ENCODE data around the gene SERPINB5.
A peak's percentile ranks its signal among the peaks of the same experiment; 100 is the strongest.

The SERPINB5 gene

DNA sequence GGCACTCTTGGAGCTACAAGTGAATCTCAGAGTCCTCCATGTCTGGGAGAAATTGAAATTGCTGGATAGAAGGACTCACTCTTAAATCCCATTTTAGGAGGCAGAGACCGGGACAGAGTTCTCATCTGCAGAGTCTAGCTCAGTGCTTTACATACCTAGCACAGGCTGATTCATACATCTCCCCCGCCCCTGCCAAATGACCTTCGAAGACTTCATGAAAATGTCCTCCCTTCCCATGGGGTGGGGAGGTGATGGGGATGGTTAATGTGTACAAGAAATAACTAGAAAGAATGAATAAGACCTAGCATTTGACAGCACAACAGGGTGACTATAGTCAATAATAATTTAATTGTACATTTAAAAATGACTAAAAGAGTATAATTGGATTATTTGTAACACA is 8.2 kb upstream of the SERPINB5 start:
- no peak for DNase-seq (ENCODE audit: low read depth)

DNA sequence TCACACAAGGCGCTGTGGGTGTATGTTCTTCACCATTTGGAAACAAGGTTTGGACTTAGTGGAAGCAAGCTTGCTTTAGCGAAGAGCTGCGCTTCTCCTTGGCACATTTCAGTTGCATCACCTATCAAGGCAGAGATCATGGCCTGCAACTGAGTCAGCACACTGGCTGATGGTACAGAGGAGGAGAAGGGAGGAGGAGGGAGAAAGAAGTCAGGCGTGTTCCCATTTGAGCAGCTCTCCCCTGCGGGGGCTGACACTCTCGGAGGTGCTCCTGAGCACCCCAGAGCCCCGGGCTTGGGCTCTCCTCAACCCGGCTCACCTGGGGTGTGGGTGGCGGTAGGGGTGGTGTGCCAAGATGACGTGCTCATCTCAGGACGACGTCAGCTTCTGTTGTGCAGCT is 6.0 kb upstream of the SERPINB5 start:
- DNase-seq (ENCODE audit: low read depth) = no peak

DNA sequence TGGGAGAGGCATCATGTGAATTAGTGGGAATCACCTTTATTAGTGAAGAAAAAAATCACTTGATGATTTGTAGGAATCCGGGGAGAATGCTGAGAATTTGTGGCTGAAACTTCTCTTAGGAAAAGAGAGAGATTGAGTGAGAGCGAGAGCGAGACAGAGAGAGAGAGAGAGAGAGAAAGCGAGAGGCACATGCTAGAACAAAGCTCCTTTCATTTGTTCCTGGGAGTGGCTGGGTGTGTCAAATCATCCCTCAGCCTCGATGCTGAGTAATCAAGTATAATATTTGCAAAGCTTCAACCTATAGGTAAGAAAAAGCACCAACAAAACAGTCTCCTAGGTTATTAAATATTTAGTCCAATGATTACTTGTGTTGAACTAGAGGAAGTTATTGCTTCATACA is 4.4 kb upstream of the SERPINB5 start:
- DNase-seq (ENCODE audit: low read depth) = no peak

DNA sequence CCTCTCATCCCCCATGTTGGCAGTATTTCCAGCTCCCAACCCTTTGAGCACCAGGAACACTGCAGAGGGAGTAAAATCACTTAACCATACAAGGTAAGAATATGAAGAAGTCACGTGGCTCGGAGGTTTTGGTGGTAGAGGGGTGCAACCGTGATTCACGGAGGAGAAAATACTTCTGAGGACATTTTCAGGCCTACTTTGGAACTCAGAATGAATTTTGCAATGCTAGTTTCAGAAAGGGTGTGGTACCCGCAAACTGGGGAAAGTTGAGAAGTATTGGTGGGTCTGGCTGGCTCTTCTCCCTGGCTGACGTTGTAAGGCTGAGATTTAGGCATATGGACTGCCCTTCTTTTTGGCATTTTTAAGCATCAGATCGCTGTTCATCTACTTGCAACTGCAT is 442 bp downstream of the SERPINB5 start:
- DNase-seq (ENCODE audit: low read depth) = no peak

DNA sequence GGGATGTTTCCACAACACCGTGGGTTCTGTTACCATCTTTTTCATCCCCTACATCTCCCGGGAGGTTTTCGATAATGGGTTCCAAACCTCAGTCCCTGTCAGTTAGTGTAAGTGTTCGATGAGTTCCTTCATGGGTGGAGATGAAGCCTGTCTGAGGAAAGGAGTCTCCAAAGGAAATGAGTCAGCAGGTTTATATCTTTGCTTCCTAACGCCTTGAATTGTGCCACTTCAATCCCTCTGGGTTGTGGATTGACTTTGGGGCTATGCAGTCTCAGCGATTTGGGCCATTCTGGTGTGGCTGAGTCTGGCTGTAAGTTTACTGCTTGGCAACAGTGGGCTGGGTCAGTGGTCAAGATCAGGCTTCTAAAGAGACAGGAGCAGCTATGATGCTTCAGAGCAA is 1.2 kb downstream of the SERPINB5 start:
- DNase-seq (ENCODE audit: low read depth) = no peak

DNA sequence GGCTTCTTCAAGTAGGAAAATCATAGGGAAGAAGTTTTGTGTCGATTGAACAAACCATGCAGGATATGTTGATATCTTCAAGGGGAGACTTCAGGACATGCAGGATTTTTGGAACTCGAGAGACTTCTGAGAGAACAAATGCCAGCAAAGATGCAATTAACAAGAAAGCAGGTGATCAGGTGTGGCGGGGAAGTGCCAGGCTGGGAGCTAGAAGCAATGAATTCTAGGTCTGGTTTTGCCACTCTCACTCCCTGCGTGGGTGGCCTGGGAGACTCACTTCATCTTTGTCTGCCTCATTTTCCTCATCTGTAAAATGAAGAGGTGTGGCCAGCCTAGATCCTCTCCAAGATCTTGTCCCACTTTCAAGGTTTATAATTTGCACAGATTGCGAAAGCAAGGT is 3.1 kb downstream of the SERPINB5 start:
- DNase-seq (ENCODE audit: low read depth) = no peak

DNA sequence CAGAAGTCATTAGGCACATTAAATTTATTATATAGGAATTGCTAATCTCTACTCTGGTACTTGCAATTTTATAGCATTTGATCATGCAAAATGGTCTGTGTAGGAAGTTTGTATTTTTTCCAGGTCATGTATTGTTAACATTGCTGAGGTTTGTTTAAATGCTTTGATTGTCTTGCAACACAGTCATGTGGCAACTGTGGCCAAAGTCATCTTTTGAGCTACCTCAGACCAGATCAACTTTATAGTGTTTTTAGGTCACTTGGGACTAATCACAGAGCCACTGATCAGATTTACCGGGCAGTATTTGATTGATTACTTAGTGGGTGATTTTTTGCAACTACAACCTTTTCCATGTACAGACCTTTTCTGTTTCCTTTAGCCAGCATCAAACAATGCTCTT is 3.7 kb downstream of the SERPINB5 start:
- DNase-seq (ENCODE audit: low read depth) = no peak

DNA sequence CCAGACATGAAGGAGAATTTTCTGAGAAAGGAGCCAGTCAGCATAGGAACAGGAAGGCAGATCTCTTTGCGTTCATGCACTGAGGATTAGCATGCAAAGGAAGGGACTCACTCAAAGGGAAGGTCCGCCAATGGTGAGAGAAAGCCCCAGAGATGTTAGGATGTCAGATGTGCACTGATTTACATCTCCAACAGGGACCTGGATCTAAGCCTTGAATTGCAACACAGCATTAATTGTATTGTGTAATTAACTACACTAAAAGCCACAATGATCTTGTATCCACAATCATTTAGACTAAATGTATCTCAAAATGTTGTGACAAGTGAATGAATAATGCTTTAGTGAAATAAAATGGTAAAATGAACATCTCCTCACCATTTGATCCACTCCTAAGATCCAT is 4.2 kb downstream of the SERPINB5 start:
- DNase-seq (ENCODE audit: low read depth) = no peak

DNA sequence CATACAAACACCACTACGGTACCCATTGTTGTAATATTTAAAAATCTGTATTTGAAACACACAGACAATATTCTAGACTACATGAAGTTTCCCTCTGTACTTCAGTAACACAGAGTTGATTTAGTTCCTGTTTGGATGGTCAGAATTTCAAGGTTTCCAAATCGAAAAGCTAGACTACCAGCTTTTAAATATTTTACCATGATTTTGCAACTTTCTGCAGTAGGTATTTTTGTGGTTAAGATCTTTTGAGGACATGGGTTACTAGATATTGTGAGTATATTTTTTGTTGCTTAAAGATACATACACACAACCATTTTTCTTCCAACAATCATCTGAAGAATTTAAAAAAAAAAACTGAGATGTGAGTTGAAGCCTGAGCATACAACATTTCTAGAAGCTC is 10.9 kb downstream of the SERPINB5 start:
- DNase-seq (ENCODE audit: low read depth) = no peak

DNA sequence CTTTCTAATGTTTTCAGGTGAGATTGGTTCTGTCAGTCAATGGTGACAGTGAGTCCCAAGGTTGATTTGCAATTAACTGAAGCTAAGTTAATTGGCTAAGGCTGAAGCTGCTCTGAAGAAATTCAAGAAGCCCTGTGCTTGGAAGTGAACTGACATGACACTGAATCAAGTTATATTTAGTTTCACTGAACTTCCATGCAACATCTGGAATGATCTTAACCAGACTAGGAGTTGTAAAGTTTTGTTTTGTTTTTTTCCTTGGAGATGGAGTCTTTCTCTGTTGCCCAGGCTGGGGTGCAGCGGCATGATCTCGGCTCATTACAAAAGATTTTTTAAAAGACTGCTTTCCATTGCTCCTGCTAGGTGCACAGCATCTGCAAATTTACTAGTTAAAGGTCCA is 11.4 kb downstream of the SERPINB5 start:
- DNase-seq (ENCODE audit: low read depth) = no peak

DNA sequence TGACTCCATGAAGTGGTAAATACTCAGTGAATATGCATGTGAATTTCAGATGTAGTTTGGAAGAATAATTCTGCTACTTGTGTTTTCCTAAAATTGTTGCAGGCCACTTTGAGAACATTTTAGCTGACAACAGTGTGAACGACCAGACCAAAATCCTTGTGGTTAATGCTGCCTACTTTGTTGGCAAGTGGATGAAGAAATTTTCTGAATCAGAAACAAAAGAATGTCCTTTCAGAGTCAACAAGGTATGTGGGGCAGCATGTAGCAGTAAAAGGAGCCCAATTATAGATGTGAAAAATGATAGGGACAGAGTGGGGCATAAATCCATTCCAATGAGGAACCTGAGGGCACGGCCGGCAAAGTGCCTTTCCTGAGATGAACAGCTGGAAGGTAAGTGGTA is 16.1 kb downstream of the SERPINB5 start:
- DNase-seq (ENCODE audit: low read depth) = no peak

DNA sequence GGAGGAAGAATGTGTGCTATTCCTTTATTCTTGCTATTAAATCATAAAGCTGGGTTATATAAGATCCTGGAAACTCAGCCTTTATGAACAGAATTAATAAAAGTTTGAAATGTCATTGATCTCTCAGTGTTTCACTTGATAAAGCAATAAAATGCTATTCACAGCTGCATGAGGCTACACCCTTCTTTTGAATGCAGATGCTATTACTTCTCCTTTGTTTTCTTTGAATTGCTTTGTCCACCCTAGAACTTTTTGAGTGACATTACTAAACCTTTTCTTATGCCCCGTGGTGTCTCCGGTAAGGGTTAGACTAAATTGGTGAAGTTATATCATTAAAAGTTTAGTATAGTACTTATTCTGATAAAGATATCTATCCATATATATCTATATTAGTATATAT is 18.9 kb downstream of the SERPINB5 start:
- no peak for DNase-seq (ENCODE audit: low read depth)

DNA sequence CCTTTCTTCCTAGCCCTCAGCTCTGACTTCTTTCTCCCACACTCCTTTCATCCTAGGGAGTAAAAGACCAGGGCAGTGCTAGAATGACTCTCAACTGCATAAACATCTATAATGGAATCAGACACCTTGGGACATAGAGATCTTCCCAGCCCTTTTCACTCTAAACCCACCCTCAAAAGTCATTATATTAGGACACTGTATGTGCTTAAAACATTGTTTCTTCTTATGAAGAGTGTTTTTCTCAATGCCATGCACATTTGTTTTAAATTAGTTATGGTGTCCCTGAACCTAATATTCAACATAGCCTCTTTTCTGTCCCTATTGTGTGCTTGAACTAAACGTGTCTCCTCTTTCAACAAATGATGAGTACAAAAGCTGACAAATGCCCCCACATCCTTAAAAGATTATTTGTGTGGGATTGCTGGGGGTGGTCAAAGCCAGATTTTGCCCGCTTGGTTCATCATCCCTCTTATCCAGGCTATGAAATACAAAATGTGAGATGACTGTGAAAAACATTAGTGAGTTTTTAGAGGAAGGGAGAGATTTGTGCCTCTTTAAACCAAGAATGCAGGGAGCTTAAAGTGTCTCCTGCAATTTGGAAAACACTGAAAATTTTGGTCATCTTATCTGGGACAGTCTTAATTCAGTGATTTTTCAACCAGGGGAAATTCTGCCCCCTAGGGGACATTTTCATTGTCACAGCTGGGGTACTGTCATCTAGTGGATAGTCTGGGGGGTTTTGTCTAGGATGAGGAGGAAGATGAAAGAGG is 29.0 kb downstream of the SERPINB5 start:
- DNase-seq (ENCODE audit: low read depth) = no peak

DNA sequence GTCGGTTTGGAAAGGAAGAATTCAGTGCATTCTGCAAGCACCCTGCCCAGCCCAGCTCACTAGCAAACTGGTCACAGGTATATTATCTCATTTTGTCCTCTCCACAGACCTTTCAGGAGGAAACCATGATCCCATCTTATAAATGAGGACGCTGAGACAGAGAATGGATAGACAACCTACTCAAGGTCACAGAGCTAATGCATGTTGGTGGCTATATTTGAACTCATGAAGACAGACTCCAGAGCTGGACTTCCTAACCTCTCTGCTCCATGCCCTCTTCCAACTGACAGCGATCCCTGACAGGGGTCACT is 29.5 kb downstream of the SERPINB5 start:
- no peak for DNase-seq (ENCODE audit: low read depth)

DNA sequence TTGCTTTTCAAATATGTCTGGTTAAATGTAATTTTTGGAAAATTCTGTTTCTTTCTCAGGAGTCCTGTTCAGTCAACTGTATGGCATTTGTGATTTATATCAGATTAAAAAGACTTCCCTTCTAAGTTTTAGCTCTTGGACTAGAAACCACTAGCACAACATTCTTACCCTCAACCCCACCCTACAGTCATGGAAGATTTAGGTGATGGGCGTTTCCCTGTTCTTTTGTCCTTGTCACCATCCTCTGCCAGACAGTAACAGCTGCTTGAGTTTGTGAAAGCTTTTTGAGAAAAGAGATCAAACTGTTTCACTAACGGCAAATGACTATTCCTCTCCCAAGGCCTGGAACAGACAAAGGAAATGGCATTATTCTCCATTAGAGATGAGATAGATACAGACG is 31.8 kb downstream of the SERPINB5 start:
- no peak for DNase-seq (ENCODE audit: low read depth)

DNA sequence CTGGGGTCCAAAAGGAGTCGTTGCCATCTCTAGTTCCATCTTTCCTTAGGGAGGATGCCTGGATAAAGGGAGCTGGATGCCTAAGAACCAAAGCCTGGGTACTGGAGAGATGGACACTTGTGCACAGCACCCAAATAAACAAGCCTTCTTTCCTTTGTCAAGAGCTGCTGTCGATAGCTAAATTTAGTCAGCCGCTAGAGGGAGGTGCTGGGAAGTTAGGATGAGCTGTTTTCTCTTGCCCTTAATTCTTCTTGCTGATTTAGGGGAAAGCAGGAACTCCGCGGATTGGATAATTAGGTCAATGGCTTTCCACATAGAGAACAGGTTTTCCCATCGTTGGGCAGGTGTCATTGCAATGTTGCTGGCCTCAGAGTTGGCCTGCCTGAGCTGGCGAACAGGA is 34.5 kb downstream of the SERPINB5 start:
- no peak for DNase-seq (ENCODE audit: low read depth)

DNA sequence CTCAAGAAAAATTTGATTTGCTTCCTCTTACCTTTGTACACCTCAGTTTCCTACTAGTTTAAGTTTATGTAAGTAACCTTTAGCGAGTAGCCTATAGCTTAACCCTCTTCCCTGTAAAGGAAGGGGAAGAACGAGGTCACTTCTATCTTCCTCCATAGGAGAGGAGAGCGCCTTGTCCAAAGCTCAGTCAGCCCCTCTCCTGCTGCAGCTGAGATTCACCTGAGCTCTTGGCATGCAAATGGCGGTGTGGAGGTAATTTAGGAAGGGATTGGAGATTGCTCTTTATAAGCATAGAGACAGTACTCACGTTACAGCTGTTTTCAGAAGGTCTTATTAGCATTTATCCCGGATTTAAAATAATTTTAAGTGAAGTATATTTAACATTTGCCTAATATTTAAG is 37.6 kb downstream of the SERPINB5 start:
- DNase-seq (ENCODE audit: low read depth) = no peak

DNA sequence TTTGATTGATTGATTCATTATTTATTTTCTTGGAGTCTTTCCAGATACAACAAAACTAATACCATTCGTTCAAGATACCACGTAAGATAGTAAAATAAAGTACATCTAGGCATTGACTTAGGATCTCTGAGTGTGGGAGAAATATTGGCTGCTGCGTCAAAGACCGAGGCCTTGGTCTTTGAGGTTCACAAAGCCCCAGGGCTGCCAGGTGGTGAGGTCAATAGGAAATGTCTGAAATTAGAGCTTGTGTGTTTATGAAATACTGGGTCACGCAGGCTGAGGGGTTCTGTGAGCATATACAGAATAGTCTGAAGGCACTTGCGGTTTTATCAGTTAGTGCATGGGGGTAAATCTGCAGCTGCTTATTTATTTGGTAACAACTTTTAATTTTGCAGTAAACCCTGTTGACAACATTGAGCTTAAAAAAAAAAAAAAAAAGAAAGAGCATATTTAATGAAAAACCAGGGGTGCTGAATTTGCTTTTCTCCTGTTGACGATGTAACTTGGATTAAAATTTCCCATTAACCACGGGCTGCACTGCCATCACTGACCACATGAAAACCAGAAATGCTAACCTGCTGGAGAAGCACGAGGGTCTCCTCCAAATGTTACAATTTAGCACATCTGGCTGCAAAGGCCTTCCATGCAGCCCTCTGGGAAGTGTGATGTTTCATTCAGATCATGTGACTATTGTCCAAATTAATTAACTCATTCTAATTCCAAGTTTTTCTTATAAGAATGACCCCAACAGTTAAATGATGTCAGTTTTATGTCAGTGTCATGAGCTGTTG is 38.3 kb downstream of the SERPINB5 start:
- DNase-seq (ENCODE audit: low read depth) = no peak

DNA sequence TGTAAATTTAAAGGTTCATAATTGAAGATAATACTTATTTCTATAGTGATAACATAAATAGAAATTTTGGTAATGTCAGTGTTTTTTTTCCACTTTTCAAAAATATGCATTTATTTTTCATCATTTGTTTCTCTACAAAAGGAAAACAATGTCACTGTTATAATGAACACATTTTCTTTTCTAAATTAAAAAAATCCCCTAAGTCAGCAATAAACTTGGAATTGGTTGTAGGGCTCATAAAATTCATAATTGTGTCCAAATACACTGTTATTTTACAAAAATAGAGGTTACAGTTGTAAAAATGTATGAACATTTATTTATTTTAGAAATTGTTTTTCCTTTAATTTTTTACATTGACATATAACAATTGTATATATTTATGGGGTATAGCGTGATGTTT is 39.0 kb downstream of the SERPINB5 start:
- no peak for DNase-seq (ENCODE audit: low read depth)

DNA sequence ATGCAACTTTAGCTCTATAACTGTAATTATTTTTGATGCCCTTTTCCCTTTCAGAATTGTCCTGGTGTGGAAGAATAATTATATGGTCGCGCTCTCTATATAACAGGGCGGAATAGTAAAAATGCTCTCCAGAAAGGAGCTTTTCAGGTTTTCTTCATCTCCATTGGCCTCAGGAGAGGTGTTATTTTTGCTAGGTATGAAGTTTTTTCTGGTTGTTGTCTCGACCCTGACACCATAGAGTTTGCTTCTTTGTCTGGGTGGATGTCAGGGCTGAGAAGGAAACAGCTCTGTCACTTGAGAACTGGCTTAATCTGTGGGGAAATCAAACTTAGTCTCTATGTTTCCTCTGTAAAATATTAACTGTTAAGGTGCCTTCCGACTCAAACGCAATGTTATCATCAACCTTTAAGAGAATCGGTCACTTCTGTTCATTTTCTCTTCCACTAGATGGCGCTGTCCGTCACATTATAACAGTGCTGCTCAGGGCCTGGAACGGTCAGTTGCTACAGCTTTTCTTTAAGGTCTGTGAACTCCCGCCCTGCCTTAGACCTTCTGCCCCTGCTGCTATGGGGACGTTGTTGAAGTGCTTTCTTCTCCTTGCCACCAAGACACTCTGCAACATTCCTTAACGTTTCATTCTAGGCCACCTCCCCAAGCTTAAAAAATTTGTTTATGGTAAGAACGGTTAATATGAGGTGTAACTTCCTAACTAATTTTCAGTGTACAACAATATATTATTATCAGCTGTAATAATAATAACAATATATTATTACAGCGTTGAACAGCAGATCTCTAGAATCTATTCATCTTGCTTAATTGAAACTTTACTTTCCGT is 41.6 kb downstream of the SERPINB5 start:
- peak; percentile 24 for DNase-seq (ENCODE audit: low read depth)

DNA sequence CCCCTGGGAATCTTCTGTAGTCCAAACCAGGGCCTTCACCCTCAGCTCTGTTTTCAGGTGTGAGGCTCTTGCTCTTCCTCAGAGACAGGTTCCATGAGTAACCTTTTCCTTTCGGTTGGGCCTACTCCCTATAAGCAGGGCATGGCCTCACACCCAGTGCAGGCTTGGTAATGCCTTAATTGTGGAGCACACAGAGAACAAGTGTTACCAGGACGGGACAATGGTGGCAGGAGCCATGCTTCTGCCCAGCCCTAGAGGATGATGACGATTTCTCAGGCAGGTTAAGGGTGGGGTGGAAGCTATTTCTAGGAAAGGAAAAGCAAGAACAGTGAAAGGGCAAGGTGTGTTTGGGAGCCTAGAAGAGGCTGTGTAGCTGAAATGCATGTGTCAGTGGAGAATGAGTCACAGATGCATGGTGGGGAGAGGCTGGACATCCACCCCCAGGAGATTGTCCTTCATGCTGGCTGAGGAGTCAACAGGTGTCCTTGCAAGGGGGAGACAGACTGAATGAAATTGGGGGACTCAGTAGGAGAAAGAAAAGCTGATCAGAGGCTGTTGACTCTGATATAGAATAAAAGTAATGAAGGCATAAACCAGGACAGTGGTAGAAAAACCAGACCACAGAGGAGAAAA is 43.4 kb downstream of the SERPINB5 start:
- DNase-seq (ENCODE audit: low read depth) = no peak

DNA sequence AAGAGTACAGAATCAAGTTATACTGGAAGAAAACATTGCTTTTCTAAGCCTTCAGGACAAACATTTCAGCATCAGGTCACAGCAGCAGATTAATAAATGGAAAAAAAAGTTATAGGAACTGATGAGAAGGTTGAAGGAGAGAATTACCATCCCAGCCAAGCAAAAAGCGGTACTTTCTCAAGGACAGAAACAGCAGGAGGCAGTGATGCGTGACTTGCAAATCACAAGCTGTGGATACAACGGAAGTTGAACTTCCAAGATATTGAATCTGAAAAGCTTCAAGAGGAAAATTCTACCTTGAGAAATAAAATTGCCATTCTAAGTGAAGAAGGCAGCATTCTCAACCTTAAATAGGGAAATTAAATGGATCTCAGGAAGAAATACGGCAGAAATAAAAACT is 46.9 kb downstream of the SERPINB5 start:
- no peak for DNase-seq (ENCODE audit: low read depth)

DNA sequence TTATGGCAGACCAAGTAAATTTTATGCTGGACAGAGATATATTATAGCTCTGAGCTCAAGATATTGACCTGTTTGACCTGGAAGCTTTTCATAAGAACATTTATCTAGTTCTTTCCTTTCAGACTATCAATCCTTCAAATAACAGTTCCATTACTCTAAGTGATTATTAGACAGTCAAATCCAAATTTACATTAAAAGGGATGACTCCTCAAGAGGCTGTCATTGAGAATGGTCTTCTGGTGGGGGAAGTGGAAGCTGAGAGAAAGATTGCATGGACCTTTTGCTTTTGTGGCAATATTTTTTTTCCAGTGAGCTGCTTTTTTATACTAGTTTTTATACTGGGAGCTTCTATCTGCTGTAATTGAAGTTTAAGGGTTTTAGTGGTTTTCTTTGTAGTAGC is 50.5 kb downstream of the SERPINB5 start:
- DNase-seq (ENCODE audit: low read depth) = no peak
